Naive B cell (primary cell): ENCODE results near the gene WDR83. TPM values are rescaled to one million over a fixed set of nuclear protein-coding genes. Genes with fewer than 3 reads are reported as not detected.
"Not testable (repeated sequence)": the region's sequence is repeated elsewhere in the genome, so short reads cannot be mapped to it uniquely, and the experiment has no call there.

ENCODE experiments used
- ATAC-seq, 2 donors: fragments of 150-1000 bp; cut with Tn5 transposase; 2 replicates each; pipeline ENCODE4 v1.10.0; 2021; ENCODE audit warnings: low read depth in 2 of 2, mild to moderate bottlenecking in 2 of 2, moderate library complexity in 2 of 2
- DNase-seq: peaks from one replicate; pipeline ENCODE4 v3.0.0; 2022
- H3K27ac Mint-ChIP-seq, 6 donors: one replicate each; pipeline ENCODE4 v1.8.0; 2020 to 2022; ENCODE audit warnings: mild to moderate bottlenecking in 6 of 6, mixed read lengths in 6 of 6, moderate library complexity in 5 of 6, inconsistent platforms in 2 of 6
- H3K27me3 Mint-ChIP-seq, 3 donors: one replicate each; pipeline ENCODE4 v1.8.0; 2021 to 2022; ENCODE audit warnings: mixed read lengths in 3 of 3, mild to moderate bottlenecking in 1 of 3
- H3K36me3 Mint-ChIP-seq, 2 donors: one replicate each; pipeline ENCODE4 v1.8.0; 2020 to 2022; ENCODE audit warnings: mixed read lengths in 2 of 2, inconsistent platforms in 1 of 2, mild to moderate bottlenecking in 1 of 2
- H3K4me1 Mint-ChIP-seq, 3 donors: one replicate each; pipeline ENCODE4 v1.8.0; 2020 to 2022; ENCODE audit warnings: mixed read lengths in 3 of 3, inconsistent platforms in 1 of 3, mild to moderate bottlenecking in 1 of 3, moderate library complexity in 1 of 3
- H3K4me3 Mint-ChIP-seq, 8 donors: one replicate each; pipeline ENCODE4 v1.8.0; 2020 to 2022; ENCODE audit warnings: mild to moderate bottlenecking in 8 of 8, mixed read lengths in 8 of 8, moderate library complexity in 8 of 8, inconsistent platforms in 2 of 8
- H3K9me3 Mint-ChIP-seq, 7 donors: one replicate each; pipeline ENCODE4 v1.8.0; 2020 to 2022; ENCODE audit warnings: mixed read lengths in 7 of 7, mild to moderate bottlenecking in 5 of 7, inconsistent platforms in 2 of 7, moderate library complexity in 1 of 7
- polyA plus RNA-seq, 6 donors: library from polyadenylated mRNA; unstranded; fragments of 300-500 nt; fragmentation: Illumina TruSeq; gene quantifications; one replicate each; pipeline ENCODE4 v1.2.3, GENCODE V29; 2021; ENCODE audit warnings: low read depth in 6 of 6

WDR83 gene
- polyA plus RNA-seq, 6 donors from 2014 or later = 12.6 to 34.5 (median 17.5) TPM

GRCh38 chr19:12697425-12697824, 30.8 kb downstream of the WDR83 start:
- H3K27me3 Mint-ChIP-seq, ATAC-seq, DNase-seq, H3K9me3 Mint-ChIP-seq, H3K36me3 Mint-ChIP-seq: not testable (repeated sequence)
- Mint-ChIP-seq H3K4me1 (peaks cover 4 to 12% (median 5%) of the 10 kb centered on the region in 3 donors), H3K27ac (peak overlapping the region in 5 of 6 donors; percentile 75 to 98 (median 96)), H3K4me3 (peak overlapping the region; percentile 9 to 97 (median 41))

- H3K4me1 Mint-ChIP-seq = peaks cover 4 to 12% (median 5%) of the 10 kb centered on the region in 3 donors
- no peaks in the 10 kb centered on the region for H3K9me3 Mint-ChIP-seq
- ATAC-seq (no peak), DNase-seq (no peak)
- peak overlapping the region in 5 of 6 donors; percentile 41 to 98 (median 71) for H3K27ac Mint-ChIP-seq
- peaks cover 0 to 2% of the 10 kb centered on the region in 2 donors for H3K36me3 Mint-ChIP-seq
- peak overlapping the region; percentile 52 to 87 (median 74) for H3K4me3 Mint-ChIP-seq
- no peaks in the 10 kb centered on the region for H3K27me3 Mint-ChIP-seq
Measured at GRCh38 chr19:12698138-12698537, 31.5 kb downstream of the WDR83 start.

GRCh38 chr19:12701596-12702282, 35.1 kb downstream of the WDR83 start:
- no peak overlapping the region for H3K27ac Mint-ChIP-seq
- H3K36me3 Mint-ChIP-seq = peaks cover 0 to 10% of the 10 kb centered on the region in 2 donors
- DNase-seq = no peak
- peak overlapping the region in 2 of 8 donors; percentile 37 to 61 for H3K4me3 Mint-ChIP-seq
- peaks cover 1 to 4% (median 4%) of the 10 kb centered on the region in 3 donors for H3K4me1 Mint-ChIP-seq
- ATAC-seq = no peak
- H3K27me3 Mint-ChIP-seq = no peaks in the 10 kb centered on the region
- H3K9me3 Mint-ChIP-seq = no peaks in the 10 kb centered on the region

- H3K9me3 Mint-ChIP-seq = no peaks in the 10 kb centered on the region
- H3K27ac Mint-ChIP-seq = peak overlapping the region in 1 of 6 donors; percentile 44
- H3K4me3 Mint-ChIP-seq = no peak overlapping the region
- H3K4me1 Mint-ChIP-seq = peaks cover 0 to 3% (median 2%) of the 10 kb centered on the region in 3 donors
- DNase-seq (no peak), ATAC-seq (peak in 1 of 2 donors; percentile 45)
- peaks cover 0 to 10% of the 10 kb centered on the region in 2 donors for H3K36me3 Mint-ChIP-seq
- H3K27me3 Mint-ChIP-seq = no peaks in the 10 kb centered on the region
Measured at GRCh38 chr19:12703046-12703445, 36.4 kb downstream of the WDR83 start.

GRCh38 chr19:12705169-12705568, 38.6 kb downstream of the WDR83 start:
- H3K27ac Mint-ChIP-seq = peak overlapping the region in 1 of 6 donors; percentile 37
- no peaks in the 10 kb centered on the region for H3K27me3 Mint-ChIP-seq
- peaks cover 0 to 10% of the 10 kb centered on the region in 2 donors for H3K36me3 Mint-ChIP-seq
- H3K4me1 Mint-ChIP-seq = no peaks in the 10 kb centered on the region
- H3K9me3 Mint-ChIP-seq = no peaks in the 10 kb centered on the region
- DNase-seq (no peak), ATAC-seq (no peak)
- H3K4me3 Mint-ChIP-seq = no peak overlapping the region

- H3K27ac Mint-ChIP-seq = no peak overlapping the region
Measured at GRCh38 chr19:12705654-12706331, 39.2 kb downstream of the WDR83 start.

GRCh38 chr19:12706332-12706718, 39.7 kb downstream of the WDR83 start:
- Mint-ChIP-seq H3K36me3 (peaks cover 0 to 16% of the 10 kb centered on the region in 2 donors), H3K27me3 (no peaks in the 10 kb centered on the region), H3K4me3 (no peak overlapping the region), H3K27ac (no peak overlapping the region), H3K9me3 (no peaks in the 10 kb centered on the region), H3K4me1 (no peaks in the 10 kb centered on the region)
- ATAC-seq (no peak), DNase-seq (no peak)

More at GRCh38 chr19:12705654-12706331, 39.2 kb downstream of the WDR83 start:
- H3K4me1 Mint-ChIP-seq = no peaks in the 10 kb centered on the region
- no peak overlapping the region for H3K4me3 Mint-ChIP-seq
- H3K36me3 Mint-ChIP-seq = peaks cover 0 to 16% of the 10 kb centered on the region in 2 donors
- no peak for ATAC-seq
- no peak for DNase-seq
- H3K27me3 Mint-ChIP-seq = no peaks in the 10 kb centered on the region
- H3K9me3 Mint-ChIP-seq = no peaks in the 10 kb centered on the region

GRCh38 chr19:12708641-12709040, 42.0 kb downstream of the WDR83 start:
- no peak for DNase-seq
- Mint-ChIP-seq H3K9me3 (no peaks in the 10 kb centered on the region), H3K36me3 (peaks cover 0 to 9% of the 10 kb centered on the region in 2 donors), H3K27ac (no peak overlapping the region), H3K4me3 (no peak overlapping the region), H3K4me1 (no peaks in the 10 kb centered on the region), H3K27me3 (no peaks in the 10 kb centered on the region)
- no peak for ATAC-seq

- Mint-ChIP-seq H3K4me1 (no peaks in the 10 kb centered on the region), H3K27ac (no peak overlapping the region), H3K4me3 (no peak overlapping the region), H3K27me3 (no peaks in the 10 kb centered on the region), H3K9me3 (no peaks in the 10 kb centered on the region), H3K36me3 (peaks cover 0 to 7% of the 10 kb centered on the region in 2 donors)
- DNase-seq (no peak), ATAC-seq (no peak)
Measured at GRCh38 chr19:12711187-12711586, 44.6 kb downstream of the WDR83 start.

- DNase-seq, ATAC-seq, H3K27ac Mint-ChIP-seq, H3K9me3 Mint-ChIP-seq, H3K4me3 Mint-ChIP-seq, H3K36me3 Mint-ChIP-seq, H3K27me3 Mint-ChIP-seq, H3K4me1 Mint-ChIP-seq: not testable (repeated sequence)
Measured at GRCh38 chr19:12712077-12712476, 45.5 kb downstream of the WDR83 start.

- not testable (repeated sequence) for H3K27me3 Mint-ChIP-seq, H3K4me1 Mint-ChIP-seq, H3K4me3 Mint-ChIP-seq, DNase-seq, ATAC-seq, H3K9me3 Mint-ChIP-seq, H3K36me3 Mint-ChIP-seq, H3K27ac Mint-ChIP-seq
Measured at GRCh38 chr19:12713304-12713703, 46.7 kb downstream of the WDR83 start.

- Mint-ChIP-seq H3K4me1 (peaks cover 0 to 17% (median 0%) of the 10 kb centered on the region in 3 donors), H3K4me3 (no peak overlapping the region), H3K36me3 (peaks cover 0 to 7% of the 10 kb centered on the region in 2 donors), H3K27ac (no peak overlapping the region), H3K9me3 (no peaks in the 10 kb centered on the region), H3K27me3 (no peaks in the 10 kb centered on the region)
- DNase-seq = no peak
- ATAC-seq = no peak
Measured at GRCh38 chr19:12715102-12715501, 48.5 kb downstream of the WDR83 start.

GRCh38 chr19:12715929-12716328, 49.3 kb downstream of the WDR83 start:
- peaks cover 6 to 24% (median 7%) of the 10 kb centered on the region in 3 donors for H3K4me1 Mint-ChIP-seq
- H3K27ac Mint-ChIP-seq = peak overlapping the region in 2 of 6 donors; percentile 9 to 42
- no peaks in the 10 kb centered on the region for H3K36me3 Mint-ChIP-seq
- ATAC-seq = no peak
- no peak for DNase-seq
- no peaks in the 10 kb centered on the region for H3K9me3 Mint-ChIP-seq
- H3K27me3 Mint-ChIP-seq = no peaks in the 10 kb centered on the region
- H3K4me3 Mint-ChIP-seq = peak overlapping the region in 1 of 8 donors; percentile 36

- no peaks in the 10 kb centered on the region for H3K27me3 Mint-ChIP-seq
- peaks cover 32 to 54% (median 38%) of the 10 kb centered on the region in 3 donors for H3K4me1 Mint-ChIP-seq
Measured at GRCh38 chr19:12720296-12720695, 53.7 kb downstream of the WDR83 start.

More at GRCh38 chr19:12720296-12720695, 53.7 kb downstream of the WDR83 start:
- Mint-ChIP-seq H3K4me3 (peak overlapping the region; percentile 54 to 89 (median 79)), H3K9me3 (no peaks in the 10 kb centered on the region), H3K27ac (peak overlapping the region in 2 of 6 donors; percentile 57 to 95), H3K36me3 (no peaks in the 10 kb centered on the region)
- DNase-seq (no peak), ATAC-seq (no peak)
